ENCODE measurements around the gene TMEM109.
A peak's percentile ranks its signal among the peaks of the same experiment; 100 is the strongest.
"Not testable (repeated sequence)": the region's sequence is repeated elsewhere in the genome, so short reads cannot be mapped to it uniquely, and the experiment has no call there.

The TMEM109 gene

GRCh38 chr11:60878245-60879101 is 35.5 kb upstream of the TMEM109 start:
- no peak for DNase-seq

GRCh38 chr11:60879104-60879503 is 34.9 kb upstream of the TMEM109 start:
- no peak for DNase-seq

- DNase-seq = peak; percentile 2 to 4
These were observed 33.9 kb upstream of the TMEM109 start for GRCh38 chr11:60879971-60880588.

- DNase-seq = no peak
These were observed 33.2 kb upstream of the TMEM109 start for GRCh38 chr11:60880643-60881282.

GRCh38 chr11:60887556-60887955 is 26.4 kb upstream of the TMEM109 start:
- peak; percentile 31 to 55 for DNase-seq

- DNase-seq = peak in 1 of 2 experiments; percentile 18
These were observed 24.1 kb upstream of the TMEM109 start for GRCh38 chr11:60889869-60890311.

- DNase-seq = peak; percentile 3 to 11
These were observed 23.3 kb upstream of the TMEM109 start for GRCh38 chr11:60890696-60891095.

GRCh38 chr11:60891103-60891741 is 22.7 kb upstream of the TMEM109 start:
- DNase-seq = peak; percentile 7 to 14

- no peak for DNase-seq
These were observed 18.3 kb upstream of the TMEM109 start for GRCh38 chr11:60895687-60896086.

GRCh38 chr11:60897496-60897895 is 16.5 kb upstream of the TMEM109 start:
- DNase-seq = no peak

GRCh38 chr11:60899046-60899936 is 14.7 kb upstream of the TMEM109 start:
- DNase-seq = peak in 1 of 2 experiments; percentile 36

GRCh38 chr11:60899977-60900376 is 14.0 kb upstream of the TMEM109 start:
- no peak for DNase-seq

- peak in 1 of 2 experiments; percentile 14 for DNase-seq
These were observed 13.1 kb upstream of the TMEM109 start for GRCh38 chr11:60900673-60901404.

- peak in 1 of 2 experiments; percentile 9 for DNase-seq
These were observed 11.3 kb upstream of the TMEM109 start for GRCh38 chr11:60902625-60903024.

GRCh38 chr11:60905047-60905446 is 8.9 kb upstream of the TMEM109 start:
- DNase-seq = no peak

- DNase-seq = peak in 1 of 2 experiments; percentile 34
These were observed 8.3 kb upstream of the TMEM109 start for GRCh38 chr11:60905551-60906113.

- peak; percentile 100 for DNase-seq
These were observed 7.6 kb upstream of the TMEM109 start, which contains the start of gene PRPF19 for GRCh38 chr11:60906132-60906972. Gene PRPF19 (minus strand): TSS chr11:60906585. CDS start chr11:60906382, 203 bp downstream.

GRCh38 chr11:60908803-60909202 is 5.2 kb upstream of the TMEM109 start:
- DNase-seq = no peak

- DNase-seq = not testable (repeated sequence)
These were observed 4.2 kb upstream of the TMEM109 start for GRCh38 chr11:60909680-60910280.

All from activated T-cell treated with anti-CD3 and anti-CD28 coated beads, Interleukin-2, amount 50 U/mL, for 48 hours (primary cell).